GM19463 (cell line): ENCODE measurements around the gene FBLL1.
"Not testable (repeated sequence)": the region's sequence is repeated elsewhere in the genome, so short reads cannot be mapped to it uniquely, and the experiment has no call there.

Experiments used
- ATAC-seq: cut with Tn5 transposase; IDR thresholded peaks from one replicate; pipeline ENCODE4 v1.9.1; 2021; ENCODE audit warnings: mild to moderate bottlenecking, moderate library complexity; ENCODE audit not compliant: unreplicated experiment

FBLL1 gene

DNA sequence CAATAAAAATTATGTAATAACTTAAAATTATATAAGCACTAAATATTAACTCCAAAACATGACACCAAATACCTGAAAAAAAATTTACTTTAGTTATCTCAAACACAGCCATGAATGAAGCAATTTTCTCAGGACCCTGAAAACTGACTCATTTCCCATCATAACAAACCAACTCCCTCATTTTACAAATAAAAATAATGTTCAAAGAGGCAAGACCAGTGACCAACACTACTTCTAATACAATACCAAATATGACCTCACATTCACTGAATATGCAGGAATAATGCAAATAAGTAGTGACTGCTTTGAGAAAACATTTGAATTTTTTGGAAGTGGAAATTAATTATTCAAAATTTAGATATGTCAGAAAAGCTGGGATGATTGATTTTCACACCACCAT lies 21.6 kb downstream of the FBLL1 start:
- ATAC-seq = no peak

DNA sequence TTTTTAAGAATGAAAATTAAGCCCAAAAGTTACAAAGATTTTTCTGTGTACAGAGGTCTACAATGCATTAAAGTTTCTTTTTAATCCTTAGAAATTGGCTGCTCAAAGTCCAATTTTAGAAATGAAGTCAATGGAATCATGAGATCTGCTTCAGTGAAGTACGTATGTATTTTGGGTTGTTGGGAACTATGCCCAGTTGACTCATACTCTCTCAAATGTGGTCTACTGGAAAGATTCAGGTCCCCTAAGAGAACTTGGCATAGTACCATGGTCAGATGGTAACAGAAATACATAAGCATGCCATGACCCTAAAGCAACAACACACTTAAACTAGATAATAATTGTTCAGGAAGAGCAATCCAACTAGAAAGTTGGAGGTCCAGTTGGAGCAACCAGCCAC lies 23.0 kb downstream of the FBLL1 start:
- no peak for ATAC-seq

DNA sequence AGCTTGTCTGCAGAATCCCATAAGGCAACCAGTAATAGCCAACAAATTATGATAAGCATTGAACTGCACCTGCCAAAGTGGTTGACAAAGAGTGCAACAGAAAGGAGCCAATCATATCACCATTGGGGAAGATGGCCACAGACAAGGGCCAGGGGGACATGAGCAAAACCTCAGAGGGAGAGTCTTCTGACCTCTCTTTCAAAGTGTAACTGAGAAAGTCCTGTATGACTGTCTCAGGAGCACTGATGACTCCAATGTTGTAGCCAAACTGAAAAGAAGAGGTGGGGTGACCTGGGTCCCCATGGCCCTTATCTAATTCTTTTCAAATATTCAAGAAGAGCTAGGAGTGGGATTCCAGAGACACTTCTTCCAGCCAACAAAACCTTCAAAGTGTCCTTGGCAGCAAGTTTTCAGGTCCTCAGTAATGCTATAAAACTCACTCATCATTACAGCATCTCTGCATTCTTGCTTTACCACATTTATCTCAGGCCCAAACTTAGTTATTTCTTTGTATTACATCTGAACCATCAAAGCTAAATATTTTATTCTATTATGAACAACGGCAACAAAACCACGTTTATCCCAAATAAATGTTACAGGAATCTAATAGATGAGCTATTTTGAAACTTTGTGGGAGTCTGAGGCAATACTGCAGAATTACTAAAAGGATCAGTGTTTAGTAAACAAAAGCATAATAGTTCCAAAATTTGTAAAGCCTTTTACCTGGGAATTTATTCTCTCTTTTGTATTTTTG lies 24.4 kb downstream of the FBLL1 start:
- ATAC-seq = no peak

DNA sequence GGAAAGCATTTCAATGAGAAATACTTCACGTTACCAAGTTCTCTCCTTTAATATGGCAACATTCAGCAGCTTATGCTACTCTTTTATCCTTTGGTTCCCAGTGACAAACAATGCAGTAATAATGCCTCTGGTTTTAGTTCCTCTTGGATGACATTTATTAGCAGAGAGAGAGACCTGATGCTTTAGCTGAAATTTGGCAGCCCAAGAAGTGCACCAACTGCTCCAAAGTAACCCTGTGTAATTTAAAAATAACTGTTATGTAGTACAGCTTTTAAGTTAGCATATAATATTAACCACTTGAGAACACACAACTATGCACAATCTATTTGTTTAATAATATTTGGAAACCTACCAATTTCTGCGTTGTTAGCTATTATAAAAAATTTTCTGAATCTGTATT lies 28.3 kb downstream of the FBLL1 start:
- ATAC-seq = no peak

DNA sequence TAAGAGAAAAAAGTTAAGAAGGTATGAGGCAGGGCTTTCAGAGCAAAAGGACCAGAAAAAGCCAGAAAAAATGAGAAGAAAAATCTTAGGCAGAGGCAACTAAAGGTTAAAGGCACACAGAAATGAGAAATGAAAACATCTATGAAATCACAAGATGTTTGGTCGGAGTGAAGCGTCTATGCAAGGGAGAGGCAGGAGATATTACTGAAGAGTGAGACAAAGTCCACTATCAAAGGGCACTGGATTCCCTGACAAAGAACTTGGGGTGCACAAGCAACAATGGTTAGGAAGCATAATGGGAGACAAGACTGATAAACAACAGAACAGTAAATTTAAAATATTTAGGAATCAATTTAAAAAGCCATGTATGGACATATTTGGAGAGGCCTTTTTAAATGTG lies 33.2 kb downstream of the FBLL1 start:
- ATAC-seq = no peak

DNA sequence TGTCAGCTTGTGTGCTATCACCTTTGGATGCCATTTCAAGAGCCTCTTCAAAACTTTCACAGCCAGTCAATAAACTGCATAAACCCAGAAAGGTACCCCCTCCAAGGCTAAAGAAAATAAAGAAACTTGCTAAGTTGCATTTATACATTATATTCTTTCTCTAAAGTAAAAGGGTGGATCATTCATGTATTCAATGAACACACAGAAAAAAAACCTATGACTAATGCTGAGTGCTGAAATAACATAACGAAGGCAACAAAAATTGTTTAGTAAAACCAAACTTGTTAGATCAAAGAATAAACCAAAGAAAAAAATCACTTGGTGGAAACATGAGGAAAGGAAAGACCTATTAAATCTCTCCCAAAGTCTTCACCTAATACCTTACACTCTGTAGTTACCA lies 34.9 kb downstream of the FBLL1 start:
- ATAC-seq = no peak

DNA sequence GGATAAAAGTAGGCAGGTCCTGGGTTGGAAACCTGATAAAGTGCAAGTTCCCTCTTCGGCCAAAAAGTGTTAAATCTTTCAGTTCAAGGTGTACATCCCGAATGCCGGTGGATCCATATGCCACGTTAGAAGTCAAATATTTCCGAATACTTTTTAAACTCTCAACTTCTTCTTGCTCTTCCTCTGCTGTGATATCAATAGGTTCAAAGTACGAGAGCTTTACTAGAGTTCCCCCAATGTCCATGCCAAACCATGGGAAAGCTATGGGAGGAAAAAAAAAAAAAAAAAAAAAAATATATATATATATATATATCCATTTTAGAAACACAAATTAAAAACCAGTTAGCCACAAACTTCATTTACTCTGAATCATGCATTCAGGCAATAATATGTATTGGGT lies 39.6 kb downstream of the FBLL1 start:
- no peak for ATAC-seq

DNA sequence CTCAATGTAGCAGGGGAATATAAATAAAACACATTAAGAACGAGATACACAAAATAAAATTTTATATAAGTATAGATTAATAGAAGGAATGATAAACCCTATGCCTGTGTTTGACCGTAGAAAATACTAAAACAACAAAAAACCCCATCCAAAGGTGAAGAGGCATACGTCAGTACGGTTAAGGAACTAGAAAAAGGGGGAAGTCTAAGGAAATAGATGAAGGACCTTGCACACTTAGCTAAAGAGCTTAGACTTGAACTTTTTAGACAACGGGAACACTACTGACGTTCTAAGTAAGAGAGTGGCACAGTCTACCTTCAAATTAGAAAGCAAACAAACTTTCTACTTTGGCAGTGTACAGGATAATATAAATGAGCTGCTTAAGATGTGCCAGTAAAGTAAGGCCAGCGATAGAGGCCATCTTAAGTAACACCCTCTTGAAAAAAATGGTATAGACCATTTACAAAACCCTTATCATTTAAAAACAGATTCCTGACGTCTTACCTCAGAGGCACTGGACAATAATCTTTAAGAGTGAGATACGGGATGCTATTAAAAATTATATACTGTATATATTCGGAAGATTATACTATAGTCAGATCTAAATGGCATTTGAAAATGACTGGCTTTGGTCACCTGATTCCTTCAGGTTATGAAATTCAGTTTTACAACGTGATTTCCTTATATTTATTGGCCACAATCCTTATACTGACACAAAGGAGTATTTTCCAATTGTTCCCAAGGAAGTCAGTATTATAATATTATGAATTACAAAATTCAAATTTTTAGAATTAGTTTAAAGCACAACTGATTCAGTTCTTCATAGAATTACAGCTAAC lies 41.6 kb downstream of the FBLL1 start:
- no peak for ATAC-seq

DNA sequence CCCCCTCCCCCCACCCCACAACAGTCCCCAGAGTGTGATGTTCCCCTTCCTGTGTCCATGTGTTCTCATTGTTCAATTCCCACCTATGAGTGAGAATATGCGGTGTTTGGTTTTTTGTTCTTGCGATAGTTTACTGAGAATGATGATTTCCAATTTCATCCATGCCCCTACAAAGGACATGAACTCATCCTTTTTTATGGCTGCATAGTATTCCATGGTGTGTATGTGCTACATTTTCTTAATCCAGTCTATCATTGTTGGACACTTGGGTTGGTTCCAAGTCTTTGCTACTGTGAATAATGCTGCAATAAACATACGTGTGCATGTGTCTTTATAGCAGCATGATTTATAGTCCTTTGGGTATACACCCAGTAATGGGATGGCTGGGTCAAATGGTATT lies 44.6 kb downstream of the FBLL1 start:
- not testable (repeated sequence) for ATAC-seq

DNA sequence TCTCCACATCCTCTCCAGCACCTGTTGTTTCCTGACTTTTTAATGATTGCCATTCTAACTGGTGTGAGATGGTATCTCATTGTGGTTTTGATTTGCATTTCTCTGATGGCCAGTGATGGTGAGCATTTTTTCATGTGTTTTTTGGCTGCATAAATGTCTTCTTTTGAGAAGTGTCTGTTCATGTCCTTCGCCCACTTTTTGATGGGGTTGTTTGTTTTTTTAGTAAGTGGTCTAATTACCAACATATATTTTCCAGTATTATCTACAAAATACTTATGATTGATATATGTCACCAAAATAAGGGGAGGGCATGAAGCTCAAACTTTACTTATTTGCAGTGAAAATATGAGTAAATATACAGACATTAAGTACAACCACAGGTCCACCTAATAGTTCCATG lies 45.1 kb downstream of the FBLL1 start:
- ATAC-seq = not testable (repeated sequence)

DNA sequence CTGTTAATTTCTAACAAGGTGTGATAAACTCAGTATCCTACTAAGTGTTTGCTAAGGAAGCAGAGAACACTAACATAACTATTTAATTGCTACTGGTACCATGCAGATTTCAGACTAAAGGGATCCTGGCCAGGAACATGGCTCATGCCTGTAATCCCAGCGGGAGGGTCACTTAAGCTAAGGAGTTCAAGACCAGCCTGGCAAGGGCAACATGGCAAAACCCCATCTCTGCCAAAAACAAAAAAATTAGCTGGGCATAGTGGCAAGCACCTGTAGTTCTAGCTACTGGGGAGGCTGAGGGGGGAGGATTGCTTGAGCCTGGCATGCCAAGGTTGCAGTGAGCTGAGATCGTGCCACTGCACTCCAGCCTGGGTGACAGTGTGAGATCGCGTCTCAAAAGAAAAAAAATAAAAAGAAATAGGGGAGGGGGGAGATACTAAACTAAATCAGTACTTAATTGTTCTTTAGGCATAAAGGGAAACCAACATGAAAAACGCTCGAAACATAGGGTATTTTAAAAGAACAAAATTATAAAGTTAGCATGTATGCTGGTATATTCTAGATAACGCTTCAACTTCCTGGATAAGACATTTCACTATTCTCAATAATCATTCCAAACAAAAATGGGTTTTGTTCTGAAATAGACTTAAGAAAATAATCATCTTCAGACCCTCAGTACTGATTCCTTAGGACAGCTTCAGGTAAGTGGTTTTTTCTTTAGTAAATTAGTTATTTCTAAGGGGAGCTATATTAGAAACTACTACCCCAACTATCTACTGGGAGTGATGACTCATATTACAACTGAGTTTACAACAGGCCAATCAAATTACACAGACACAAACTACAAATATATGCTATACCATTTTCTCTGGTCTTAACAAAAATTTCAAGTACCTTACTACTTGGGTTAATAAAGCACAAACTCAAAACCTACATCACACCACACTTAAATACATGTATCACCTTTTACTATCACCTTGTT lies 46.6 kb downstream of the FBLL1 start:
- ATAC-seq = no peak

DNA sequence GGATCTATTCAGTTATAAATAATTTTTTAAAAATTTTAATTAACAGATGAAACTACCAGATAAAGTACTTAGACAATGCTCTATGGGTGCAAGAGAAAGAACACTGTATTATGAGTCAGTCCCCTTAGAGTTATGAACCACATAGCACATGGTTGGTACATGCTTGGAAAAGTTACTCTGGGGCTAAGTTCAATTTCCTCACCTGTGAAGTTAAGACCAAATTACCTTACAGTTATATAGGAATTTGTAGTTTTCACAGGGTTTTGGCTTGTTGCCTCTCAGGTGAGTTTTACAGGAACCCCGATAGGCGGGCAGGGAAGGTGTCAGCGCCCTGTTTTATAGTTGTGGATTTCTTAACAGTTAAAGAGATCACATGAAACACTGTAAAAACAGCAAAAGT lies 48.9 kb downstream of the FBLL1 start:
- no peak for ATAC-seq

DNA sequence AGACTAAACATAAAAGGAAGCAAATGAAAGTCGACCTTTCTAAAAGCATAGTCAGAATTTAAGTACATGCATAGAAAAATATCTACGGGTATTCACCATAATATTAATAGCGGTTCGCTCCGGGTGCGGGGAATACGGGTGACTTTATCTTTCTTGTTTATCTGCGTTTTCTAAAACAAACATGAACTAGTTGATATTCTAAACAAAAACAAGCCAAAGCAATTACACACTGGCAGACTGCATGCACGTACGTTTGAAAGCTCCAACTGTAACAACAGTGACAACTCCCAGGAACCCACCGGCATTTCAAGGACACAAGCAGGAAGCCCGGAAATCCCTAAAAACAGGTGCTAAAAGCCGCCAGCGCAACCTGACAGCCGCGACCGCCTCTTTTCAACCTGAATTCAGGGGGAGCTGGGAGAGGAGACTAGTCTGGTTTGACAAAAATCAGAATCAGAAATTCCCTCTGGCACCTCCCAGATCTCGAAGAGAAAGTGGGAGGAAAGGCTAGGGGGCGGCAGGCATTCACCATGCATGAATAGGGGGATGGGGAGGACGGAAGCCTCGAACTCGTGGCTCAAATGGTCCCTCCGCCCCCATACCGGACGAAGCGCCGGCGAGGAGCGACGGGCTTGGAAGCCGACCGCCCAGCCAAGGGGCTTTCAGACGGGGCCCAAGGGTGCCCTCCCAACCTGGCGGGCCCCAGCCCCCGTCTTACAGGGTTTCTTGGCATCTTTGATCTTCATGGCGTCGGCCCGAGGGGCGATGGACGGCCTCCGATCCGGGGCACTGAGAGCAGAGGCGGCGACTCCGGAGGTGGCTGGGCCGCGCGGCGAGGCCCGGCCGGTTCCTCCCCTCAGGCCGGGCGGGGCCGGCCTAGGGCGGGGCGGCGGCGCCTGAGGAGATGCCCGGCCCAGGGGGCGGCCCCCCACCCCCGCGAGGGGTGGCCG lies 49.7 kb downstream of the FBLL1 start, which contains the start of gene PANK3:
Gene PANK3, minus strand, starts transcription at position 831 of the 950 bp plus-strand sequence. Its CDS starts 85 bp downstream, at position 746.
- peak; percentile 53 for ATAC-seq

DNA sequence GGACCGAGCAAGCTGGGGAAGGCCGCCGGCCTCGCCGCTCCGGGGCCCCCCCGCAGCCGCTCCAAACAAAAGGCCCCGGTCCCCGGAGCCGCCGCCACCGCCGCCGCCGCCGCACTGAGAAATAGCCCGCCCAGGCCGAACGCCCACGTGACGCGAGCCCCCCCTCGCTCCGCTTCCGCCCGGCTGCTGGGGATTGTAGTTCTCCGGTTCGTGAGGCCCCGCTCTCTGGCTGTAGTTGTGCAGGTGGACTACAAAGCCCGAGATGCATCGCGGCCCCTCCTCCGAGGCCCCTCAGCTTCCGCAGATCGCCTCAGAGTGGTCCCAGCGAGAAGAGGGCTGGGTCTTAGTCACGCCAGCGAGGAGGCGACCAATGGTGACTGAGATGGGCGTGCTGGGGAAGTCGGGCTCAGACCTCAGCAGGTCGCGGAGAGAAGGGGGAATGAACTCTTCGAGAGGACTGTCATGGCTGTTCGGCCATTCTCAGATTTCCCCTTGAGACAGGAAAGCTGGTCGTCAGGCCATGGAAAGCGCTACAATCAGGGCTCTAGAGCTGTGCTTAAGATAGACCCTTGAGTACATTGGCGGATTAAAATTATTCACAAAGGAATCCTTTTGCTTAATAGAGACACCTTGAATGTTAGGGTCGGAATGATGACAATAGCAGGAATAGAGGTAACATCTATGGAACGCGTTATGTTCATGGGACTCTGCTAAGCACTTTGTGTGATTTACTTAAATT lies 50.6 kb downstream of the FBLL1 start:
- ATAC-seq = peak; percentile 89

DNA sequence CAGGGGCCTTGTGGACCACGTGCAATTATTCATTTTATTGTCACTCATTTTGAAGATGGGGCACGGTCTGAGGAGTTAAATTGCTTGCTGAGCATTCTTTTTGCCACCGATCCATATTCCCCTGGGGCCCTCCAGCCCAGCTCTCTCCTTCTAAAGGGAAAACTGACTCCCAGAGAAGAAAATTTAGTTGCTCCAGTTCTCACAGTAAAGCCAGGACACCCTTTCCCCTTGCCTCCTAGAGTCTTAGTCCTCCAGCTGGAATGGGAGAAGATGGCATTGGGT lies 51.1 kb downstream of the FBLL1 start:
- no peak for ATAC-seq
